ENCODE data around the gene DOK5. TPM values are rescaled to one million over a fixed set of nuclear protein-coding genes. Genes with fewer than 3 reads are reported as not detected.

Gene DOK5
- total and polyA plus RNA-seq, 7 donors, result 7.4 to 25.5 (median 13.3) TPM

DNA sequence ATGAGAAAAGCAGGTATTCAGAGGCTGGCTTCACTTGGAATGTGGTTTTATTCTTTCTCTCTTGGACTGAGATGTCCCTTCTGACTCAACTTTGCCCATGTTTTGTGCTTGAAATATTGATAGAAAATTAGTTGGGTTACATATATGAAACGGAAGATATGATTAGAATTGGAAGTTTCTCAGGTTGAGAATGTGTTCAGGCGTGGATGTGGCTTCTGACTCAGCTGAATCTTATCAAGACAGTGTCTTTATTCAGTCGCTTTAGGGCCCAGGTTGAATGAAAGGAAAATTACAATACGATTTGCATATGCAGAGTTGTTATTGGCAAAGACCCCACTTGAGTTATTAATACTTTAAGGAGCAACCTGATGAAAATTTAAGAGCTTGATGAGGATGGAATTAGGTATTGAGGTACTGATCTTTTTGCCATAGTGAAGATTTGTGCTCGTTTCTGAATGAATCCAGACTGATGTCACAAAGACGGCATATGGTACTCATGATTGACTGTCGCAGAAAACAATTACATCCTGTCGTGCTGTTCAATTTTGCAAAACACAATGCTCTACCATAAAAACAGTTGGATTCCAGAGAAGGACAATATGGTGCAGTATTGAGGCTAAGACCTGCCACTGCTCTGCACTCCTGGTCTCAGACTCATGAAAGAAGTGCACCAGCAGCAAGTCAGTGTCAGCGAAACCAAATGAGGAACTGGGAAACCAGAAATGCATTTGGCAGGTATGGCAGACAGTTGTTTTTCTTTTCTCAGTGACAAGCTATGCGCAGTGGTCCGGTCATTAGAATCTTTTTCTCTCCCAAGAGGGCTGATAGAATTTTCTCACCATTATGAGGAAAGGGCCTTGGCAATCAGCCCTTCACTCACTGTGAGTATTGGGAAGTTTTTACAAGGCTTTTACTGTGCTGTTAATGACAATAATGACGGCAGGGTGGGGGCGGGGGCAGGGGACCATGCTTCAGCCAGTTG lies 158.3 kb downstream of the DOK5 start:
- DNase-seq (no peak), ATAC-seq (no peak)
- no peaks in the 10 kb centered on the region for H3K36me3 ChIP-seq (ENCODE audit: insufficient read depth in 1 of 2, low read depth in 1 of 2)
- peaks cover 7% of the 10 kb centered on the region for H3K4me1 ChIP-seq
- 60 to 67% (median 66%) methylated on average over 13 of the region's 13 CpGs for WGBS, 3 donors
- H3K27ac ChIP-seq, result no peak overlapping the region
- H3K27me3 ChIP-seq (ENCODE audit: insufficient read depth in 3 of 3, low read length in 2 of 3), result no peaks in the 10 kb centered on the region
- no peak overlapping the region for H3K4me3 ChIP-seq
- H3K9me3 ChIP-seq, result no peaks in the 10 kb centered on the region
- intact Hi-C loops (cut with DNase I), result no loop called here
- TF ChIP-seq, protein P1, sequence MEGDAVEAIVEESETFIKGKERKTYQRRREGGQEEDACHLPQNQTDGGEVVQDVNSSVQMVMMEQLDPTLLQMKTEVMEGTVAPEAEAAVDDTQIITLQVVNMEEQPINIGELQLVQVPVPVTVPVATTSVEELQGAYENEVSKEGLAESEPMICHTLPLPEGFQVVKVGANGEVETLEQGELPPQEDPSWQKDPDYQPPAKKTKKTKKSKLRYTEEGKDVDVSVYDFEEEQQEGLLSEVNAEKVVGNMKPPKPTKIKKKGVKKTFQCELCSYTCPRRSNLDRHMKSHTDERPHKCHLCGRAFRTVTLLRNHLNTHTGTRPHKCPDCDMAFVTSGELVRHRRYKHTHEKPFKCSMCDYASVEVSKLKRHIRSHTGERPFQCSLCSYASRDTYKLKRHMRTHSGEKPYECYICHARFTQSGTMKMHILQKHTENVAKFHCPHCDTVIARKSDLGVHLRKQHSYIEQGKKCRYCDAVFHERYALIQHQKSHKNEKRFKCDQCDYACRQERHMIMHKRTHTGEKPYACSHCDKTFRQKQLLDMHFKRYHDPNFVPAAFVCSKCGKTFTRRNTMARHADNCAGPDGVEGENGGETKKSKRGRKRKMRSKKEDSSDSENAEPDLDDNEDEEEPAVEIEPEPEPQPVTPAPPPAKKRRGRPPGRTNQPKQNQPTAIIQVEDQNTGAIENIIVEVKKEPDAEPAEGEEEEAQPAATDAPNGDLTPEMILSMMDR (IDR thresholded peaks at IDR 0.05), result no peak

DNA sequence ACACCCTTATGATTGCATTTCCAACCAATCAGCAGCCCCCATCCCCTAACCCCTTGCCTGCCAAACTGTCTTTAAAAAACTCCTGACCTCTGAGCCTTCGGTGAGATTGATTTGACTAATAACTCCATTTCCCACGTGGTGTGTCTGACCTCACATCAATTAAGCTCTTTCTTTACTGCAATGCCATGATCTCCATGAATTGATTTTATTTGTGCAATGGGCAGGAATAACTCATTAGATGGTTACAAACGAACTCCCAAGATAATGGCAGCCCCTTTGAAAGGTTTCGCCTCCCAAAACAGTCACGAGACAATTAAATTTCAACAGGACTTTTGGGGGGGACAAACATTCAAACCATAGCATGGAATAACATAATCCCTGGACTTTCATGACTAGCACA lies 161.2 kb downstream of the DOK5 start:
- WGBS, 3 donors, result 76 to 86% (median 86%) methylated on average over 5 of the region's 5 CpGs
- Histone ChIP-seq H3K9me3 (no peaks in the 10 kb centered on the region), H3K27ac (no peak overlapping the region), H3K4me1 (no peaks in the 10 kb centered on the region), H3K27me3 (ENCODE audit: insufficient read depth in 3 of 3, low read length in 2 of 3) (no peaks in the 10 kb centered on the region), H3K4me3 (no peak overlapping the region), H3K36me3 (ENCODE audit: insufficient read depth in 1 of 2, low read depth in 1 of 2) (no peaks in the 10 kb centered on the region)
- DNase-seq (no peak), ATAC-seq (no peak)
- TF ChIP-seq, protein P1 (IDR thresholded peaks at IDR 0.05), result no peak
- intact Hi-C loops (cut with DNase I), result no loop called here

DNA sequence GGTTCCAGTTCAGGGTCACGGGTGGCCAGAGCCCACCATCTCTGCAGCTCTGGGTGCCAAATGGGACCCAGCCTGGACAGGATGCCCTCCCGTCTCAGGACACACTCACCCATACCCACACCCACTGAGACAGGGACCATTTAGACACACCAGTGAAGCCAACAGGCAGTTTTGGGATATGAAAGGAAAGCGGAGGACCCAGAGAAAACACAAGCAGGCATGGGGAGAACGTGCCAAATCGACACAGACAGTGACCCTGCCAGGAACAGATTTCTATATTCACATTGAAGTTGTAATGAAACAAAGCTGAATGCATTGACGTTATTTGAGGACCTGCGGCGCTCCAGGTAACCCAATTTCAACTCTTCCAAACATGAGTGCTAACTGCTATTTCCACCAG lies 164.5 kb downstream of the DOK5 start:
- no peaks in the 10 kb centered on the region for H3K36me3 ChIP-seq (ENCODE audit: insufficient read depth in 1 of 2, low read depth in 1 of 2)
- TF ChIP-seq, protein P1 (IDR thresholded peaks at IDR 0.05), result no peak
- H3K27me3 ChIP-seq (ENCODE audit: insufficient read depth in 3 of 3, low read length in 2 of 3), result no peaks in the 10 kb centered on the region
- no peak for ATAC-seq
- H3K27ac ChIP-seq, result no peak overlapping the region
- H3K4me1 ChIP-seq, result no peaks in the 10 kb centered on the region
- WGBS, 3 donors, result 79 to 83% (median 79%) methylated on average over 8 of the region's 8 CpGs
- H3K9me3 ChIP-seq, result no peaks in the 10 kb centered on the region
- intact Hi-C loops (cut with DNase I), result no loop called here
- DNase-seq, result no peak
- H3K4me3 ChIP-seq, result no peak overlapping the region

DNA sequence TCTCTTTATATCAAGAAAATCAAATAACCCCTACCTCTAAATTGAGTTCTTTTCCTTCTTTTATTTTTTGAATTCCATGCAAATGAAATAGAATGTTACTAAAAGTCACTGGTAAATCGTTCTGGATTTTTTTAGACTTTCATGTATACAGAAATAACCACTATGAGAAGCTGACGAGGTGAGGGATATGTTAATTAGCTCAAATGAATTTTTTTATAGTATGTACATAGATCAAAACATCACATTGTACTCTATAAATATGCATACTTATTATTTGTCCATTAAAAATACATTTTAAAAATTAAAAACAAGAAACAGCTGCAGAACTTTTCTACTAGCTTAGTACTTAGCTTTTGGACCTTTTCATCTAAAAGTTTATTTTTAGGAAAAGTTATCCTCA lies 165.4 kb downstream of the DOK5 start:
- Histone ChIP-seq H3K27me3 (ENCODE audit: insufficient read depth in 3 of 3, low read length in 2 of 3) (no peaks in the 10 kb centered on the region), H3K4me3 (no peak overlapping the region), H3K27ac (no peak overlapping the region), H3K36me3 (ENCODE audit: insufficient read depth in 1 of 2, low read depth in 1 of 2) (no peaks in the 10 kb centered on the region), H3K4me1 (no peaks in the 10 kb centered on the region), H3K9me3 (no peaks in the 10 kb centered on the region)
- DNase-seq, result no peak
- no peak for ATAC-seq
- WGBS, 3 donors, result 70 to 84% (median 80%) methylated on average over 2 of the region's 2 CpGs
- intact Hi-C loops (cut with DNase I), result no loop called here
- TF ChIP-seq, protein P1 (IDR thresholded peaks at IDR 0.05), result no peak
